KOPT-K1 (cell line): Measurements from ENCODE around the gene NECAB2.
"Not testable (repeated sequence)": the region's sequence is repeated elsewhere in the genome, so short reads cannot be mapped to it uniquely, and the experiment has no call there.

Source experiments
- H3K27ac ChIP-seq: fragments of 200-600 bp; sonication (generic); 2 replicates; pipeline ENCODE4 v1.5.1; 2016; ENCODE audit warnings: antibody characterized with exemption, mild to moderate bottlenecking, low read depth, low read length; ENCODE audit not compliant: poor library complexity, severe bottlenecking
- H3K36me3 ChIP-seq: fragments of 200-600 bp; sonication (generic); 2 replicates; pipeline ENCODE4 v1.5.1; 2017; ENCODE audit warnings: antibody characterized with exemption, mild to moderate bottlenecking, low read length, moderate library complexity; ENCODE audit not compliant: insufficient read depth
- H3K9me3 ChIP-seq: fragments of 200-600 bp; sonication (generic); 2 replicates; pipeline ENCODE4 v1.5.1; 2017; ENCODE audit warnings: antibody characterized with exemption, low read length, mild to moderate bottlenecking; ENCODE audit not compliant: insufficient read depth, poor library complexity, severe bottlenecking

NECAB2 gene

DNA sequence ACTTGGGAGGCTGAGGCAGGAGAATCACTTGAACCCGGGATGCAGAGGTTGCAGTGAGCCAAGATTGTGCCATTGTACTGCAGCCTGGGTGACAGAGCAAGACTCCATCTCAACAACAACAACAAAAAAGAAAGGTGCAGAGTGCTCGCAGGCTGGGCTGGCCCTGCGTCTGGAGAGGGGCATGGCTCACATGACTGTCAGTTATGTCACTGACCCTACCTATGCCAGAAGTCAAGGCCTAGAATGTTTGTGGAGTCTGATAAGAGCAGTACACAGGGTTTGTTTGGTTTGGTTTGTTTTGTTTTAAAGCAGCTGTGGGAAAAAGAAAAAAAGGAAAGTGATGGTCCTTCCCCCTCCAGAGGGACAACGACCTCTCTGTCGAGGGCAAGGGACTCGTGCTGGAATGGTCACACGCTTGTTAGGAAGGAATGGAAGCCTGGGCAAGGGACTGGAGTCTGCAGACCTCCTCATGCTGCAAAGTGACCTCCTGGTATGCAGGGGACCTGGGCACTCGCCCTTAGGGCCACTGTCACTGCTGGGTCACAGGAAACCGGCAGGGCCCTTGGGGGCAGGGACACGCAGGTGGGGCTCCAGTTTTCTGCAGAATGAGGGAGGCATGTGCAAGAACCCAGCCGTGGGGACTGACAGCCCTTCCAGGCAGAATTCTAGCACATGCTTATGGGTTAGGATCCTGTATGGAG is 25.1 kb upstream of the NECAB2 start:
- H3K9me3 ChIP-seq: no peaks in the 10 kb centered on the region
- H3K36me3 ChIP-seq: no peaks in the 10 kb centered on the region
- no peak overlapping the region for H3K27ac ChIP-seq

DNA sequence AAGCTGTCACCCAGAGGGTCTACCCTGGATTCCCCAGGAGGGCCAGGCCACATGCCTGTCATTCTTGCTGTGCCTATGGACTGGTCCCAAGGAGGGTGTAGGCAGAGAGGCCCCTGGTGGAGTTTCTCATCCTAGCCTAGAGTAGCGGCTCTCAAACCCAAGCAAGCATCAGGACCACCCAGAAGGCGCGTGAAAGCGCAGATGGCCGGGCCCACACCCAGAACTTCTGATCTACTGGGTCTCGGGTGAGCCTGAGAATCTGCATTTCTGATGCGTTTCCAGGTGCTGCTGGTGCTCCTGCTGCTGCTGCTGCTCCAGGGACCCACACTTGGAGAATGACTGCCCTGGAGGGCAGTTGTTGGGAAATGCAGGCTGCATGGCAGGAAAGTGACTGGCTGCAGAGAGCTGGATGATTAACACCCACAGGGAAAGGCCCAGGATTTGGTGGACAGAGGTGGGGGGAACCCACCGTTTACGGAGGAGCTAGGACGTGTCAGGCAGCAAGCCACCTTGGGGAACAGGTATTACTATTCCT is 24.5 kb upstream of the NECAB2 start:
- no peaks in the 10 kb centered on the region for H3K9me3 ChIP-seq
- no peaks in the 10 kb centered on the region for H3K36me3 ChIP-seq

DNA sequence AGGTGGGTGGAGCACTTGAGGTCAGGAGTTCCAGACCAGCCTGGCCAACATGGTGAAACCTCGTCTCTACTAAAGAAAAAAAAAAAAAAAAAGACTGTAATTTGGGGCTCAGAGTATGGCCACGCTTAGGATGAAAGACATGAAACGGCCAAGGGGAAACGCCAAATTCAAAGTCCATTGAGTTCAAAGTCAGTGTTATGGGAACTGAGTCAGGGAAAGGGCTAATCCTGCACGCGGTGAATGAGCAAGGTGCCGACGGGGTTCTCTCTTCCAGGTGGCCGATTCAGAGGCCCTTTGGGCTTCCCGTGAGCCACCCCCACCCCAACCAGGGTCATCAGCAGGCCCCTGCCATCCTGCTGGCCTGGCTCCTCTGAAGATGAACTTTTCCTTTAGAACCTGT is 22.5 kb upstream of the NECAB2 start:
- Histone ChIP-seq H3K9me3 (no peaks in the 10 kb centered on the region), H3K36me3 (no peaks in the 10 kb centered on the region), H3K27ac (no peak overlapping the region)

More for the DNA sequence above, 24.5 kb upstream of the NECAB2 start:
- H3K27ac ChIP-seq: no peak overlapping the region

DNA sequence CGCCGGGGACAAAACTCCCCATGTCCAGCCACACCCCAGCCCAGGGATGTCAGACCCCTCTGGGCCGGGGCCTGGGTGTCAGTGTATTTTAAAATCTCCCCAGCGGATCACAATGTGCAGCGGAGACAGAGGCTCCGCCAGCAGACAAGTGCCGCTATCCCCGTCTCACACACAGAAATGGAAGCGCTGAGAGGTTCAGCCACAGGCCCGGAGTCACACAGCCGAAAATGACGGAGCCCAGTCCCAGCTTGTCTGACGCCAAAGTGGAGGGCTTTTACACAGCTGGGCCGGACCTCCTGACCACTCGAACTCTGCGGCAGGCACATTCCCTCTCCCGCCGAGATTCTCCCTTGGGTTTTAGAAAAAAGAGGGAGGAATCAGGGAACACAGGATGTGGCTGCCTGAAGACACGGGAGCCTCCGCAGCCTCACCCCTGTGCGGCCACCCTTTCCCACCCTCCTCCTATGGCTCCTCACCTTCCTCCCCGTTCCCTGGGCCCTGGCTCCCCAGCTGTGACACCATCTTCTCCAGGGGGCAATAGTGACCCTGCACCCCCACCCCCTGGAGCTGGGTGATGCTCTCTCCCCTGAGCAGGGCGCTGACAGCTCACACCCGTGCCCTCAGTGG is 21.8 kb upstream of the NECAB2 start:
- Histone ChIP-seq H3K27ac (no peak overlapping the region), H3K9me3 (no peaks in the 10 kb centered on the region), H3K36me3 (no peaks in the 10 kb centered on the region)

DNA sequence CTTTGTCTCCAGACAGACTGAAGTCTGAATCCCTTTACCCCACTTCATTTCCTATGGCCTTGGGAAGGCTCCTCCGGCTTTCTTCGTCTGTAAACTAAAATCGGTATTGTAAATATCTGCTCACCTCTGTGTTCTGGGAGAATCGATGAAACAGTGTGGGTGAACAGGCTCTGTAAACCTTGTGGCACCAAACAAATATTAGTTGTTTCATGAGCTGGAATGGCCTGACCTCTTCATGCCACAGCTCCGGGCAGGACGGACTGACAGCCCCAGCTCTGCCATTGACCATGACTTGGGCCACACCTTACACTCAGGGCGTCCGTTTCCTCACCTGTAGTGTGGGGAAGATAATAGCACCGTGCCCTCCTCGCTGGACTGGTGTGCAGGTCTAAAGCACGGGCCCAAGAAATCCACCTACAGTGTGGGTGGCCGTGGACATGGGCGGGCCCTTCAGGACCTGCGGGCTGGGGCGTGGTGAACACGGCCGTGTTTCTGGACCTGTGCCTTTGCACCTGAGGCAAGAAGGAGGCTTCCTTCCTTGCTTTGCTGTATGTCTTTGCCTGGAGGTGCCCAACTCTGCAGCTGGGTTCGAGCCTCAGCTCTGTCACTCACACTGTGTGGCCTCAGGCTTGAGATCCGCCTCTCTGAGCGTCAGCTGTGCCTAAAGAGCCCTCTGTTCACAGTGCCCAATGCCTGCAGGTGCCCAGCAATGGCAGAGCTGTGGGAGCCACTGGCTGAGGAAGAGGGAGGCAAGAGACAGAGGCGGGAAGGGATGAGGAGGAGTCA is 21.1 kb upstream of the NECAB2 start:
- Histone ChIP-seq H3K9me3 (no peaks in the 10 kb centered on the region), H3K27ac (no peak overlapping the region), H3K36me3 (no peaks in the 10 kb centered on the region)

DNA sequence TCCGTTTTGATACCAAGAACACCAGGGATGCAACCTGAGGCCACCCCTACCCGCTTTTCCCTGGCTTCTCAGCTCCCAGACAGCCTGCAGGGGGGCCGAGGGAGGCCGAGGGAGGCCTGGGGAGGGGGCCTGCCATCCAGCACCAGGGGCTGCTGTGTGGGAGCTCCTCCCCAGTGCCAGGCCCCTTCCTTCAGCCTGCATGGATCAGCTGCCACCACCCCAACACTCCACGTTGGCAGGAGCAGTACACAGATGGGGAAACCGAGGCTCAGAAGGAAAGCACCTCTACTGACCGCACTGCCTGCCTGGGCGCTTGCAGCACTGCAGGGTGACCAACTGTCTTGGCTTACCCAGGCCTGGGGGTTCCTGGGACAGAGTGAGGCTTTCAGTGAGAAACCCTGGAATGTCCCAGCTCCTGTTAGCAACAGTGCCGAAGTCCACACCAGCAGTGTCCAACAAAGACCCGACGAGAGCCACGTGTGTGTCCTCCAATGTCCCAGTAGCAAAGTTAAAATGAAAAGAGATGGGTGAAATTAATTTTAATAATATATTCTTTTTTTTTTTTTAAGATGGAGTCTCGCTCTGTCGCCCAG is 20.3 kb upstream of the NECAB2 start:
- Histone ChIP-seq H3K27ac (no peak overlapping the region), H3K36me3 (no peaks in the 10 kb centered on the region), H3K9me3 (no peaks in the 10 kb centered on the region)

DNA sequence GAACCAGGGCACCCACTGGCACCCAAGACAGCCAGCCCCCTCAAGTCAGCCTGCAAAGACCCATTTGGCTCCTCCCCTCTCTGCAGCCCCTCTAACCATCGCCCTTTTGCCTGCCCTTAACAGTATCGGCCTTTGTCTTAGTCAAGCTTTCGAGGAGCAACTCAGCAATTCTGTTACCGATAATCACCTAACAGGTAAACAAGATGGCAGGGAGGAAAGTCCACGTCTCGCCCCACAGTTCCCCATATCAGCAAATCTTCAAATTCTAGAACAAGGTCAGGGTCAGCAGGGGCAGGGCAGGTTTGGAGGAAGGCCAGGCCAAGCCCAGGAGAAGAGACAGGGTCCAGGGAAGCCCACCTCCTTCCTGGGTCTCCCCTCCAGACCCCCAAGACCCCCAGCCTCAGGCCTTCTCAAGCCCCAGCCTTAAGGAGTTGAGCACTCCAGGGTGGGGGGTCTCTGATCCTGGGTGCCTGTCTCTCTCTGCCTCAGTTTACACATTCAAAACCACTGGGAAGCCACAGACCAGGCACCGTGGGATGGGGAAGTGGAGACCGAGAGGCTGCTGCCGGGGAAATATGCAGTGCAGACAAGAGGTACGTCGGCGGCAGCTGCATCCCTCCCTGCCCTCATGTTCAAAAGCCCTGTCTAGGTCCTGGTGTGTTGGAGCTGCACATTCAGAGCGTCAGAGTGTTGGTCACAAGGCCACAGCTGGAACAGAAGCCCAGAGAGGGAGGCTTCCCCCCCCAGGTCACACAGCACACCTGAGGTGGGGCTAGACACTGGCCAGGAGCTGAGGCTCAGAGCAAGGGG is 18.9 kb upstream of the NECAB2 start:
- Histone ChIP-seq H3K36me3 (no peaks in the 10 kb centered on the region), H3K27ac (no peak overlapping the region), H3K9me3 (no peaks in the 10 kb centered on the region)

DNA sequence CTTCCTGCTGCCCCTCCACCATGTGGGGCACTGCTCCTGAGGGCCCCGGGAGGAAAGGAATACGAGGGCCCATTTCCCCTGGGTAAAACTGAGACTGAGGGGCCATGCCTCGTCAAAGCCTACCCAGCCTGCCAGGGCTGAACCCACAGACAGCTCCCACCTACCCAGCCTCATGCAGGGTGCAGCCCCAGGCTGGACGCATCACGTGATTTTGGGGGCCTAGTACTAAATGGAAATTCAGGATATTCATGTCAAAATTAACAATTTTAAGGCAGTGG is 18.4 kb upstream of the NECAB2 start:
- Histone ChIP-seq H3K27ac (no peak overlapping the region), H3K36me3 (no peaks in the 10 kb centered on the region), H3K9me3 (no peaks in the 10 kb centered on the region)

DNA sequence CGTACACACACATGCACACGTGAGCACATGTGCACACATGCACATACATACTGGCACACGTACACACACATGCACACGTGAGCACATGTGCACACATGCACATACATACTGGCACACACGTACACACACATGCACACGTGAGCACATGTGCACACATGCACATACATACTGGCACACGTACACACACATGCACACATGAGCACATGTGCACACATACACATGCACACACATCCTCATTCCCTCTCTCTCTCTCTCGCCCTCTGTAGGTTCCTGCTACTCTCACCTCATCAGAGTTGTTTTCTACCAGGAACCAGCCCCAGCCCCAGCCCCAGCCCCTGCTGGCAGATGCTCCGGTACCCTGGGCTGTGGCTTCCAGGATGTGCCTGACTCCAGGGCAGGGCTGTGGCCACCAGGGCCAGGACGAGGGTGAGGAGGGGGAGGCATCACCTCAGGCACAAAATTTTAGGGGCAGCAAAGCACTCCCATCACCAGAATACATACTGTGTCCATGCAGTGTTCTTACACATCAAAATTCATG is 17.1 kb upstream of the NECAB2 start:
- not testable (repeated sequence) for H3K27ac ChIP-seq, H3K9me3 ChIP-seq, H3K36me3 ChIP-seq

DNA sequence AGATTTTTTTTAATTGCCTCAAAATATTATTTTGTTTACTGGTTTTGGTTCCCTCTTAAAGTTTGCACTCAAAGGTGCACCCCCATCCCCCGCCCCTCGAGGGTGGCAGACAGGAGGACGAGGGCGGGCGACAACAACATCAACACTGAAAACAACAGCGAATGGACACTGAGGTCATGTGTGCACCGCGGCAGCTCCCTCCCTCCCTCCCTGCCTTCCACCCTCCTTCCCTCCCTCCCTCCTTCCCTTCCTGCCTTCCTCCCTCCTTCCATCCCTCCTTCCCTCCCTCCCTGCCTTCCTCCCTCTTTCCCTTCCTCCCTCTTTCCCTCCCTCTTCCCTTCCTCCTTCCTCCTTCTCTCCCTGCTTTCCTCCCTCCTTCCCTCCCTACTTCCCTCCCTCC is 16.5 kb upstream of the NECAB2 start:
- Histone ChIP-seq H3K27ac (no peak overlapping the region), H3K9me3 (no peaks in the 10 kb centered on the region), H3K36me3 (no peaks in the 10 kb centered on the region)

DNA sequence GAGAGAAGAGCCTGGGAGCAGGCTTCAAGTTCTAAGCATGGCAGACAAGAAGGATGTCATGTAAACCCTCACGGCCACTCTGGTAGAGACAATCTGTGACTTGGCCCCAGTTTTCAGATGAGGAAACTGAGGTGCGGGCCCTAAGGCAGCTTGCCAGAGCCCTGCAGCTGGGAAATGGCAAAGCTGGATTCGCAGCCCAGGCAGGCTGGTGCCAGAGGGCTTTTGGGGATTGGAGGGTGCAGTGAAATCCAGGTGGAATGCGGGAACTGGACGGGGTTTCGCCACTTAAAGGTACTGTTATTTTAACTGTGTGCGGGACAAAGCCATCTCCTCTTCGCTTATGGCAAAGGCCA is 15.5 kb upstream of the NECAB2 start:
- Histone ChIP-seq H3K9me3 (no peaks in the 10 kb centered on the region), H3K36me3 (no peaks in the 10 kb centered on the region), H3K27ac (no peak overlapping the region)

DNA sequence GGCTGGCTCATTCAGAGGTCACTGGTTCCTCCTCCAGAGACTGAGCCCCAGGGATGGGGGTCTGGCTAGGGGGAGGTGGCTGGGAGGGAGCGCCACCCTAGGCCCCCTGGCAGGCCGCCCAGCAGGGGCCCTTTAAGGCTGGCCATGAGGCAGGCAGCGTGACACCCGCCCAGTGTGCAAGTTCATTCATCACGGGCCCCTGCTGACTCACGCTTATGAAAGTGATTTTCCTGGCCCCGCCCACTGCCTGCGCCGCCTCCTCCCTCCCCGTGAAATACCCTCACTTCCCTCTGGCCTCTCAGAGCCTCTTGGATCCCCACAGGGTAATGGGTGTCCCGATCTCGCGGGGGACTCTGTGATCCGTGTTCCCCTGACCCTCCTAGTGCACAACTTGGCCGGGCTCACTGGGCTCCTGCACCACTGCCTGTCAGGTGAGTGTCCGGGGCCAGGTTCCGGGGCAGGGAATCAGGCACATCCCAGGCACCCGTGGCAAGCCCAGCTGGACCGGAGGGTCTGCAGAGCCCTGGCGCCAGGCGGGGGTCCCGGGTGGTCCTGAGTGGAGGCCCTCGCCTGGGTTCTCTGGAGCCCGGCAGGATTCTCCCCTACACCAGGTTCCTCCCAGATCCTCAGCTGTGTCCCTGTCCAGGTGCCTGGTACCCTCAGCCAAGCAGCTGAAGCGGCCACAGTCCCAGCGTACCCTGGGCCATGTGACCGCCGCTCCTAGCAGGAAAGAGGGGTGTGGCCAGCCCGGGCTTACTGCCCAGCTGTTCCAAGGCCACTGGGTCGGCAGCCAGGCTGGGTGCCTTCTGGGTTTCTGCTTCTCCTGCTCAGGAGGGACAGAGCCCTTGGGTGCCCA is 14.9 kb upstream of the NECAB2 start, which contains the start of gene OSGIN1:
Gene OSGIN1, plus strand, starts transcription at position 301 of the 856 bp plus-strand sequence. CDS start 4,432 bp downstream, outside the sequence.
- Histone ChIP-seq H3K27ac (no peak within 1 kb of the TSS), H3K9me3 (no peaks in the 10 kb centered on the region)

DNA sequence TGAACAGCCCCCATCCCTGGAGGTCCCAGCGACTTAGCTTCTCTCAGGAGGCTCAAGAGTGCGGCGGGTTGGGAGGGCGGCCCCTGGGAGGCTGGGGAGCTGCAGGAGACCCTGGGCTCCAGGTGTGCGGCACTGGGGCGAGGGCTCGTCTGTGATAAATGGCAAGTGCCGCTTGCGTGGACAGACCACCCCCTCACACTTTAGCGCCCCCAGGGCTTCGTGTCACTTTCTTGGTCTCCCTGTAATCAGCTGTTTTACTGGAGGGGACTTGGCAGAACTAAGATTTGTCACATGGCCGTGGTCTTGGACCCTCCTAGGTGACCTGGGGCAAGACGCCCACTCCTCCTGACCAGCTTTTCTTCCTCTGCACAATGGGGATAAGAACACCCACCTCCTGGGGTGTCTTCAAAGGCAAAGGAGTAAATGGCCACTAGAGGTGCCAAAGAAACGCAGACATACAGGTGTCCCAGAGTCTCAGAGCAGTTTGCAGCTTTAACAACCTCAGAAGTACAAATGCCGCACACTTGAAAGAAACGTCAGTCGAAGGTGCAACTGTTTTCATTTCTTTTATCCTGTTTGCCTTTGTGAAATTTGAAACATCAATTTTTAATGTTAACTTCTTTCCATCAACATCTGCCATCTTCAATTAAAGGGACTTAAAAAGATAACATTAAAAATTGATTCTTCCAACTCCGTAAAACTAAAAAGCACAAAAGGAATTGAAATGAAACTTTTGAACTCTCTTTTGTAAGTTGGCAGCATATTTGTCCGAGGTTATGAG is 14.1 kb upstream of the NECAB2 start:
- no peak overlapping the region for H3K27ac ChIP-seq
- no peaks in the 10 kb centered on the region for H3K9me3 ChIP-seq
- H3K36me3 ChIP-seq: no peaks in the 10 kb centered on the region

More for the DNA sequence above, 14.9 kb upstream of the NECAB2 start, which contains the start of gene OSGIN1:
- no peaks in the 10 kb centered on the region for H3K36me3 ChIP-seq
